Endothelial cell of umbilical vein (primary cell): ENCODE results near the gene TAMALIN. TPM values are rescaled to one million over a fixed set of nuclear protein-coding genes. Genes with fewer than 3 reads are reported as not detected.

ENCODE experiments used
- BruUV-seq: library from RNA; stranded (reverse); fragments of 400-500 nt; replicated peaks from 2 replicates; lab custom pipeline; 2021; lab: Mats Ljungman, UMichigan
- CTCF ChIA-PET: fragments of 300-600, 350-600 bp; sonication (Branson Sonifier 250); formaldehyde crosslinking; loops from one replicate; lab custom pipeline; 2021; ENCODE audit warnings: antibody characterized with exemption, inconsistent platforms; lab: Charles Lee
- POLR2A ChIA-PET: fragments of 300-600, 350-600 bp; sonication (Branson Sonifier 250); formaldehyde crosslinking; loops from one replicate; lab custom pipeline; 2021; ENCODE audit warnings: antibody characterized with exemption, inconsistent platforms; lab: Charles Lee
- DNase-seq: peaks from one replicate; pipeline ENCODE4 v3.0.0-alpha.2; 2011; ENCODE audit warnings: low read depth, low spot score
- FAIRE-seq: peaks from 2 replicates; lab custom pipeline; 2011; peaks lifted over from hg19 to GRCh38; lab: Jason Lieb, UNC
- H2AFZ ChIP-seq: 2 replicates; pipeline ENCODE4 v1.6.0; 2012; ENCODE audit warnings: low read depth, low read length, control low read depth, inconsistent platforms
- H3K27ac ChIP-seq: 2 replicates; pipeline ENCODE4 v1.5.1; 2011; ENCODE audit warnings: low read depth, mild to moderate bottlenecking, control low read depth, low read length, moderate library complexity; ENCODE audit not compliant: insufficient read depth
- H3K27me3 ChIP-seq, 2 experiments: 2 replicates each; pipeline versions ENCODE4 v1.6.0 to v1.6.1; 2011; ENCODE audit warnings: low read length in 2 of 2, mixed read lengths in 1 of 2; ENCODE audit not compliant: control insufficient read depth in 2 of 2, insufficient read depth in 2 of 2
- H3K36me3 ChIP-seq, 2 experiments: 2 replicates in 1 of 2; 3 replicates in 1 of 2; pipeline ENCODE4 v1.5.1; 2011; ENCODE audit warnings: low read length in 2 of 2, mild to moderate bottlenecking in 1 of 2, moderate library complexity in 1 of 2; ENCODE audit not compliant: control insufficient read depth in 2 of 2, insufficient read depth in 2 of 2; ENCODE audit errors: extremely low read depth in 1 of 2
- H3K4me1 ChIP-seq: 3 replicates; pipeline ENCODE4 v1.5.1; 2011; ENCODE audit warnings: mild to moderate bottlenecking, low read length; ENCODE audit not compliant: control insufficient read depth, insufficient read depth; ENCODE audit errors: extremely low read depth
- H3K4me2 ChIP-seq: 2 replicates; pipeline ENCODE4 v1.6.1; 2011; ENCODE audit warnings: low read length, control low read depth, mixed read lengths; ENCODE audit not compliant: insufficient read depth
- H3K4me3 ChIP-seq, 3 experiments: fragments of 200-600 bp in 1 of 3; sonication (generic), shearing (Covaris generic) in 1 of 3; replicated peaks in 1 of 3; 2 replicates each; pipeline ENCODE4 v1.5.1; 2011 to 2016; ENCODE audit warnings: control low read depth in 3 of 3, low read length in 3 of 3, mild to moderate bottlenecking in 2 of 3, inconsistent platforms in 1 of 3, low read depth in 1 of 3, moderate library complexity in 1 of 3; ENCODE audit not compliant: insufficient read depth in 1 of 3
- H3K79me2 ChIP-seq: 2 replicates; pipeline ENCODE4 v1.6.0; 2012; ENCODE audit warnings: low read length, inconsistent platforms; ENCODE audit not compliant: control insufficient read depth, insufficient read depth
- H3K9ac ChIP-seq: replicated peaks from 2 replicates; pipeline ENCODE3; 2011; ENCODE audit warnings: low read length, control low read depth; ENCODE audit not compliant: insufficient read depth; ENCODE audit errors: extremely low read depth
- H3K9me1 ChIP-seq: replicated peaks from 3 replicates; pipeline ENCODE4 v1.6.0; 2011; ENCODE audit warnings: mild to moderate bottlenecking, low read length; ENCODE audit not compliant: control insufficient read depth, insufficient read depth; ENCODE audit errors: extremely low read depth
- H3K9me3 ChIP-seq: replicated peaks from 2 replicates; pipeline ENCODE4 v1.5.1; 2012; ENCODE audit warnings: low read length, inconsistent platforms; ENCODE audit not compliant: control insufficient read depth, insufficient read depth
- H4K20me1 ChIP-seq: replicated peaks from 2 replicates; pipeline ENCODE3; 2011; ENCODE audit warnings: mild to moderate bottlenecking, low read length; ENCODE audit not compliant: control insufficient read depth, insufficient read depth; ENCODE audit errors: extremely low read depth
- MAX ChIP-seq: IDR thresholded peaks from 2 replicates; pipeline ENCODE4 v1.6.1; 2011; ENCODE audit not compliant: insufficient read depth, insufficient read length
- dilution Hi-C: fragments of 300-500 bp; cut with MboI; formaldehyde crosslinking; loops from one replicate; pipeline ENCODE4 v1.15.0; 2019; ENCODE audit warnings: low sequenced_read_pairs; ENCODE audit not compliant: extremely low pct_ligation_motif_present
- intact Hi-C: fragments of 100-400 bp; cut with micrococcal nuclease; formaldehyde crosslinking; loops from one replicate; pipeline ENCODE4 v1.10.0; 2022
- polyA plus RNA-seq, 4 experiments: library from polyadenylated mRNA; depleted of rRNA in 3 of 4; stranded (reverse) in 3 of 4; unstranded in 1 of 4; fragments of >200 nt; gene quantifications; 2 replicates each; pipeline versions ENCODE4 v1.2.1 to v1.2.3, GENCODE V29; 2011 to 2012; ENCODE audit warnings: missing spikeins in 1 of 4
- total RNA-seq: library from RNA; stranded (reverse); gene quantifications from 2 replicates; pipeline ENCODE4 v1.2.3, GENCODE V29; 2021
- TF ChIP-seq, protein P1 (sequence below), 2 donors: IDR thresholded peaks; 1 replicate in 1 of 2; 2 replicates in 1 of 2; pipeline ENCODE4 v1.5.1; 2011; ENCODE audit warnings: low read length in 2 of 2, mild to moderate bottlenecking in 2 of 2, moderate library complexity in 2 of 2, control low read depth in 1 of 2, inconsistent platforms in 1 of 2, low read depth in 1 of 2; ENCODE audit not compliant: insufficient read depth in 1 of 2; ENCODE audit errors: extremely low read depth in 1 of 2

The TAMALIN gene
- total and polyA plus RNA-seq, 2 donors (not counting 3 experiments of a cell fraction or from before 2014, with no cell fraction given): 53.3 to 87.5 TPM

DNA sequence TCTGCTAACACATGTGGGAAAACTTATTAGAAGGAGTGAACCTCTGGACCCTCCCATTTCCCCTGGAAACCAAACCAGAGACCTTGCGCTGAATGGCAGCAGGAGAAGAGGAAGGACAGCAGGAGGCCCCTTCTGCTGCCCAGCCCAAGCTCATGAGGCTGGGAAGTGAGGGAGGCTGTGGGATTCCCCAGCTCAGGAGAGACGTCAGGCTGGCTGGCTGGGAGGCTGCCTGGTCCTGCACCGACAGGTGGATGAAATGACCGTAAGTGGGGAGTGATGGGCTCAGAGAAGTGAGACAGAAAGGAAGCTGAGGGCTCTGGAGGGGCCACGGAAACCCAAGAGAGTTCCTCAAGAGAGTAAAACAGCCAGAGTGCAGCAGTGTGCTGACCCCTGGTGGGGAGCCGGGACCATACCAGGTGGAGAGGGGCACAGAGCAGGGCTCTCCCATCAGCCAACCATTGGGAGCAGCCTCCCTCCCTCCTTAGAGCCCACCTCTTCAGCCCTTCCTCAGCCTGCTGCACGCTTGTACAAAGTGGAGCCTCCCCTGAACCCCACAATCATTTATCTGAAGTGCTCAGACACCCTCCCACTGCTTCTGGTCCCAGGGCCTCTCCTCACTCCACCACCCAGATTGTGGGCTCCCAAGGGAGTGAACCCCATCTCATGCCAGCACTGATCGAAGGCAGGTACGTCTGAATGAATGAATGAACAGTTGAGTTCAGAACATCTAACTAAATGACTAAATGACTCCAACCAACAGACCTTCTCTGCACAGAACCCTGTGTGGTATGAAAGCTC, 14.0 kb downstream of the TAMALIN start:
- Histone ChIP-seq H3K4me2 (no peak overlapping the region), H3K27me3 (no peaks in the 10 kb centered on the region), H3K27ac (no peak overlapping the region), H3K9me3 (no peaks in the 10 kb centered on the region), H3K9ac (no peak overlapping the region), H3K9me1 (no peaks in the 10 kb centered on the region), H3K79me2 (no peaks in the 10 kb centered on the region), H3K36me3 (peaks cover 0 to 5% of the 10 kb centered on the region in 2 experiments), H4K20me1 (no peaks in the 10 kb centered on the region), H3K4me3 (no peak overlapping the region), H3K4me1 (peaks cover 29% of the 10 kb centered on the region), H2AFZ (peak overlapping the region; percentile 67)
- intact Hi-C loops (loop anchor here (1.0 kb wide), 4 partner anchors 10 to 128 kb away; no protein-coding TSS in a partner anchor), dilution Hi-C loops (no loop called here)
- CTCF ChIA-PET: interaction anchor here (0.5 to 13.1 kb wide), 19 partner anchors 8 to 487 kb away, joined by 3 to 946 read pairs (median 4); partner anchors contain the start of genes NR4A1 and TAMALIN
- TF ChIP-seq, protein P1, sequence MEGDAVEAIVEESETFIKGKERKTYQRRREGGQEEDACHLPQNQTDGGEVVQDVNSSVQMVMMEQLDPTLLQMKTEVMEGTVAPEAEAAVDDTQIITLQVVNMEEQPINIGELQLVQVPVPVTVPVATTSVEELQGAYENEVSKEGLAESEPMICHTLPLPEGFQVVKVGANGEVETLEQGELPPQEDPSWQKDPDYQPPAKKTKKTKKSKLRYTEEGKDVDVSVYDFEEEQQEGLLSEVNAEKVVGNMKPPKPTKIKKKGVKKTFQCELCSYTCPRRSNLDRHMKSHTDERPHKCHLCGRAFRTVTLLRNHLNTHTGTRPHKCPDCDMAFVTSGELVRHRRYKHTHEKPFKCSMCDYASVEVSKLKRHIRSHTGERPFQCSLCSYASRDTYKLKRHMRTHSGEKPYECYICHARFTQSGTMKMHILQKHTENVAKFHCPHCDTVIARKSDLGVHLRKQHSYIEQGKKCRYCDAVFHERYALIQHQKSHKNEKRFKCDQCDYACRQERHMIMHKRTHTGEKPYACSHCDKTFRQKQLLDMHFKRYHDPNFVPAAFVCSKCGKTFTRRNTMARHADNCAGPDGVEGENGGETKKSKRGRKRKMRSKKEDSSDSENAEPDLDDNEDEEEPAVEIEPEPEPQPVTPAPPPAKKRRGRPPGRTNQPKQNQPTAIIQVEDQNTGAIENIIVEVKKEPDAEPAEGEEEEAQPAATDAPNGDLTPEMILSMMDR (IDR thresholded peaks at IDR 0.05; ENCODE audit: extremely low read depth in 1 of 2, insufficient read depth in 1 of 2, low read depth in 1 of 2, low read length in 2 of 2): peak; percentile 82 to 94
- TF ChIP-seq MAX: no peak
- peak; percentile 85 for FAIRE-seq
- no TSS peak for BruUV-seq
- peak; percentile 66 for DNase-seq
- POLR2A ChIA-PET: interaction anchor here (3.3 to 12.4 kb wide), 2 partner anchors 11 to 15 kb away, joined by 30 to 221 read pairs; partner anchors contain the start of gene TAMALIN
